ENCODE results near the gene PTH2R. TPM values are rescaled to one million over a fixed set of nuclear protein-coding genes. Genes with fewer than 3 reads are reported as not detected.

PTH2R gene
- total RNA-seq (0.38 TPM), polyA plus RNA-seq (0.37 TPM)
- long read RNA-seq, donor 1 = 0 reads
- long read RNA-seq, donor 2 = 0 reads
- long read RNA-seq, donor 3 = 0 reads
- long read RNA-seq, donor 4 = 0 reads
- long read RNA-seq, donor 5 = 0 reads
- long read RNA-seq, donor 6 = 0 reads
- long read RNA-seq, donor 7 = 0 reads
- long read RNA-seq, donor 8 = 0 reads
- long read RNA-seq, donor 9 = 0 reads
- long read RNA-seq, donor 10 = 0 reads

- H3K27ac ChIP-seq (ENCODE audit: low read depth in 1 of 2, low read length in 1 of 2) = no peak within 1 kb of the TSS
- 7% methylated on average over 82 of the region's 82 CpGs for WGBS
- peak in 2 of 9 donors; percentile 6 to 10 for DNase-seq (ENCODE audit: low read depth in 6 of 9, low spot score in 9 of 9)
- peaks cover 0 to 2% of the 10 kb centered on the region in 2 donors for H3K4me1 ChIP-seq (ENCODE audit: control insufficient read depth in 2 of 2, insufficient read depth in 2 of 2, low read length in 2 of 2)
- H3K9me3 ChIP-seq (ENCODE audit: control insufficient read depth in 2 of 2, insufficient read depth in 1 of 2, low read length in 1 of 2) = no peaks in the 10 kb centered on the region
- no peak within 1 kb of the TSS for H3K4me3 ChIP-seq (ENCODE audit: low read length in 2 of 2)
- H3K27me3 ChIP-seq (ENCODE audit: control insufficient read depth in 2 of 2, insufficient read depth in 1 of 2, low read length in 1 of 2) = peaks cover 19 to 48% of the 10 kb centered on the region in 2 donors
- no peaks in the 10 kb centered on the region for H3K36me3 ChIP-seq (ENCODE audit: control insufficient read depth in 2 of 2, insufficient read depth in 2 of 2, low read length in 1 of 2)
Measured at GRCh38 chr2:208406474-208407451, at the start of gene PTH2R. Gene PTH2R, plus strand, starts transcription at chr2:208406792. Its CDS starts 252 bp downstream, at chr2:208407044.

- DNase-seq (ENCODE audit: low read depth in 6 of 9, low spot score in 9 of 9) = no peak
- Histone ChIP-seq H3K4me3 (ENCODE audit: low read length in 2 of 2) (no peak overlapping the region), H3K27me3 (ENCODE audit: control insufficient read depth in 2 of 2, insufficient read depth in 1 of 2, low read length in 1 of 2) (no peaks in the 10 kb centered on the region), H3K9me3 (ENCODE audit: control insufficient read depth in 2 of 2, insufficient read depth in 1 of 2, low read length in 1 of 2) (peaks cover 0 to 11% of the 10 kb centered on the region in 2 donors), H3K27ac (ENCODE audit: low read depth in 1 of 2, low read length in 1 of 2) (no peak overlapping the region), H3K36me3 (ENCODE audit: control insufficient read depth in 2 of 2, insufficient read depth in 2 of 2, low read length in 1 of 2) (peaks cover 7 to 35% of the 10 kb centered on the region in 2 donors), H3K4me1 (ENCODE audit: control insufficient read depth in 2 of 2, insufficient read depth in 2 of 2, low read length in 2 of 2) (no peaks in the 10 kb centered on the region)
- WGBS = 51% methylated on average over 1 of the region's 1 CpG
Measured at GRCh38 chr2:208356846-208357574, 49.6 kb upstream of the PTH2R start.

GRCh38 chr2:208358758-208359631 is 47.6 kb upstream of the PTH2R start:
- Histone ChIP-seq H3K4me3 (ENCODE audit: low read length in 2 of 2) (no peak overlapping the region), H3K9me3 (ENCODE audit: control insufficient read depth in 2 of 2, insufficient read depth in 1 of 2, low read length in 1 of 2) (peaks cover 0 to 11% of the 10 kb centered on the region in 2 donors), H3K27me3 (ENCODE audit: control insufficient read depth in 2 of 2, insufficient read depth in 1 of 2, low read length in 1 of 2) (no peaks in the 10 kb centered on the region), H3K4me1 (ENCODE audit: control insufficient read depth in 2 of 2, insufficient read depth in 2 of 2, low read length in 2 of 2) (no peaks in the 10 kb centered on the region), H3K36me3 (ENCODE audit: control insufficient read depth in 2 of 2, insufficient read depth in 2 of 2, low read length in 1 of 2) (peaks cover 3 to 15% of the 10 kb centered on the region in 2 donors), H3K27ac (ENCODE audit: low read depth in 1 of 2, low read length in 1 of 2) (no peak overlapping the region)
- no peak for DNase-seq (ENCODE audit: low read depth in 6 of 9, low spot score in 9 of 9)
- 96% methylated on average over 10 of the region's 10 CpGs for WGBS

- Histone ChIP-seq H3K27me3 (ENCODE audit: control insufficient read depth in 2 of 2, insufficient read depth in 1 of 2, low read length in 1 of 2) (no peaks in the 10 kb centered on the region), H3K36me3 (ENCODE audit: control insufficient read depth in 2 of 2, insufficient read depth in 2 of 2, low read length in 1 of 2) (peaks cover 3 to 11% of the 10 kb centered on the region in 2 donors), H3K9me3 (ENCODE audit: control insufficient read depth in 2 of 2, insufficient read depth in 1 of 2, low read length in 1 of 2) (peaks cover 0 to 11% of the 10 kb centered on the region in 2 donors), H3K4me3 (ENCODE audit: low read length in 2 of 2) (no peak overlapping the region), H3K27ac (ENCODE audit: low read depth in 1 of 2, low read length in 1 of 2) (no peak overlapping the region), H3K4me1 (ENCODE audit: control insufficient read depth in 2 of 2, insufficient read depth in 2 of 2, low read length in 2 of 2) (no peaks in the 10 kb centered on the region)
- DNase-seq (ENCODE audit: low read depth in 6 of 9, low spot score in 9 of 9) = no peak
- WGBS = 82% methylated on average over 17 of the region's 17 CpGs
Measured at GRCh38 chr2:208359632-208359986, 47.0 kb upstream of the PTH2R start.

GRCh38 chr2:208360259-208361076 is 46.1 kb upstream of the PTH2R start:
- DNase-seq (ENCODE audit: low read depth in 6 of 9, low spot score in 9 of 9) = no peak
- Histone ChIP-seq H3K9me3 (ENCODE audit: control insufficient read depth in 2 of 2, insufficient read depth in 1 of 2, low read length in 1 of 2) (peaks cover 0 to 11% of the 10 kb centered on the region in 2 donors), H3K27ac (ENCODE audit: low read depth in 1 of 2, low read length in 1 of 2) (no peak overlapping the region), H3K27me3 (ENCODE audit: control insufficient read depth in 2 of 2, insufficient read depth in 1 of 2, low read length in 1 of 2) (no peaks in the 10 kb centered on the region), H3K4me1 (ENCODE audit: control insufficient read depth in 2 of 2, insufficient read depth in 2 of 2, low read length in 2 of 2) (no peaks in the 10 kb centered on the region), H3K4me3 (ENCODE audit: low read length in 2 of 2) (no peak overlapping the region), H3K36me3 (ENCODE audit: control insufficient read depth in 2 of 2, insufficient read depth in 2 of 2, low read length in 1 of 2) (peaks cover 3% of the 10 kb centered on the region in 2 donors)
- 94% methylated on average over 48 of the region's 48 CpGs for WGBS

GRCh38 chr2:208361077-208361441 is 45.5 kb upstream of the PTH2R start:
- 98% methylated on average over 9 of the region's 9 CpGs for WGBS
- H3K27ac ChIP-seq (ENCODE audit: low read depth in 1 of 2, low read length in 1 of 2) = no peak overlapping the region
- H3K4me1 ChIP-seq (ENCODE audit: control insufficient read depth in 2 of 2, insufficient read depth in 2 of 2, low read length in 2 of 2) = no peaks in the 10 kb centered on the region
- H3K36me3 ChIP-seq (ENCODE audit: control insufficient read depth in 2 of 2, insufficient read depth in 2 of 2, low read length in 1 of 2) = peaks cover 3% of the 10 kb centered on the region in 2 donors
- no peak overlapping the region for H3K4me3 ChIP-seq (ENCODE audit: low read length in 2 of 2)
- peaks cover 0 to 11% of the 10 kb centered on the region in 2 donors for H3K9me3 ChIP-seq (ENCODE audit: control insufficient read depth in 2 of 2, insufficient read depth in 1 of 2, low read length in 1 of 2)
- H3K27me3 ChIP-seq (ENCODE audit: control insufficient read depth in 2 of 2, insufficient read depth in 1 of 2, low read length in 1 of 2) = no peaks in the 10 kb centered on the region
- DNase-seq (ENCODE audit: low read depth in 6 of 9, low spot score in 9 of 9) = no peak

- WGBS = 29% methylated on average over 2 of the region's 2 CpGs
- H3K36me3 ChIP-seq (ENCODE audit: control insufficient read depth in 2 of 2, insufficient read depth in 2 of 2, low read length in 1 of 2) = peaks cover 0 to 3% of the 10 kb centered on the region in 2 donors
- H3K4me3 ChIP-seq (ENCODE audit: low read length in 2 of 2) = no peak overlapping the region
- H3K4me1 ChIP-seq (ENCODE audit: control insufficient read depth in 2 of 2, insufficient read depth in 2 of 2, low read length in 2 of 2) = no peaks in the 10 kb centered on the region
- no peak overlapping the region for H3K27ac ChIP-seq (ENCODE audit: low read depth in 1 of 2, low read length in 1 of 2)
- no peaks in the 10 kb centered on the region for H3K27me3 ChIP-seq (ENCODE audit: control insufficient read depth in 2 of 2, insufficient read depth in 1 of 2, low read length in 1 of 2)
- peaks cover 0 to 11% of the 10 kb centered on the region in 2 donors for H3K9me3 ChIP-seq (ENCODE audit: control insufficient read depth in 2 of 2, insufficient read depth in 1 of 2, low read length in 1 of 2)
- DNase-seq (ENCODE audit: low read depth in 6 of 9, low spot score in 9 of 9) = no peak
Measured at GRCh38 chr2:208363485-208363884, 43.1 kb upstream of the PTH2R start.
